Measurements from ENCODE around the gene NAA50. TPM values are rescaled to one million over a fixed set of nuclear protein-coding genes. Genes with fewer than 3 reads are reported as not detected.
A peak's percentile ranks its signal among the peaks of the same experiment; 100 is the strongest.

The NAA50 gene
- total RNA-seq, 1 donor from 2014 or later, result 112 TPM

DNA sequence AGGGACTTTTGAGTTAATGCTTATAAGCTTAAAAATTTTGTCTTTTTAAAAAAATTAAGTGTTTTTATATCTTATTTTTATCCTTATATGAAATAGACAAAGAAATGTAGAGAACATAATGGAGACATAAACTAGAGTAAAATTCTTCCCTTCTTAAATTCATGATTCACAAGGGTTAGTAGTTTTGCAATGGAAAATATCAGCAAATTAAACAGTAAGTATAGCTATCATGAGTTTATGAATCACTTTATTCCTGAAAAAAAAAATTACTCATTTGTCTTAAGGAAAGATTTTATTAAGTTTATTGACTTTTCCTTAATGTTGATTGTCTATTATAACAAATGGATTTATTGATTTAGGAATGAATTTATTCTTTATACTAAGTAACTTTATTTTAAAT lies 5.1 kb upstream of the NAA50 start:
- no peak for ATAC-seq (ENCODE audit: low read depth)
- Mint-ChIP-seq H3K27me3 (no peaks in the 10 kb centered on the region), H3K4me1 (peaks cover 58% of the 10 kb centered on the region), H3K4me3 (no peak overlapping the region), H3K36me3 (ENCODE audit: low read depth) (peaks cover 6% of the 10 kb centered on the region), H3K9me3 (no peaks in the 10 kb centered on the region), H3K27ac (no peak overlapping the region)
- TF ChIP-seq, protein P1, sequence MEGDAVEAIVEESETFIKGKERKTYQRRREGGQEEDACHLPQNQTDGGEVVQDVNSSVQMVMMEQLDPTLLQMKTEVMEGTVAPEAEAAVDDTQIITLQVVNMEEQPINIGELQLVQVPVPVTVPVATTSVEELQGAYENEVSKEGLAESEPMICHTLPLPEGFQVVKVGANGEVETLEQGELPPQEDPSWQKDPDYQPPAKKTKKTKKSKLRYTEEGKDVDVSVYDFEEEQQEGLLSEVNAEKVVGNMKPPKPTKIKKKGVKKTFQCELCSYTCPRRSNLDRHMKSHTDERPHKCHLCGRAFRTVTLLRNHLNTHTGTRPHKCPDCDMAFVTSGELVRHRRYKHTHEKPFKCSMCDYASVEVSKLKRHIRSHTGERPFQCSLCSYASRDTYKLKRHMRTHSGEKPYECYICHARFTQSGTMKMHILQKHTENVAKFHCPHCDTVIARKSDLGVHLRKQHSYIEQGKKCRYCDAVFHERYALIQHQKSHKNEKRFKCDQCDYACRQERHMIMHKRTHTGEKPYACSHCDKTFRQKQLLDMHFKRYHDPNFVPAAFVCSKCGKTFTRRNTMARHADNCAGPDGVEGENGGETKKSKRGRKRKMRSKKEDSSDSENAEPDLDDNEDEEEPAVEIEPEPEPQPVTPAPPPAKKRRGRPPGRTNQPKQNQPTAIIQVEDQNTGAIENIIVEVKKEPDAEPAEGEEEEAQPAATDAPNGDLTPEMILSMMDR (IDR thresholded peaks at IDR 0.05), result no peak
- no peak for DNase-seq
- intact Hi-C loops (cut with micrococcal nuclease), result no loop called here
- POLR2A ChIA-PET, result no interaction called here
- CTCF ChIA-PET, result interaction anchor here (0.6 to 1.3 kb wide), 2 partner anchors 87 to 162 kb away, joined by 3 to 4 read pairs; no protein-coding TSS in a partner anchor

DNA sequence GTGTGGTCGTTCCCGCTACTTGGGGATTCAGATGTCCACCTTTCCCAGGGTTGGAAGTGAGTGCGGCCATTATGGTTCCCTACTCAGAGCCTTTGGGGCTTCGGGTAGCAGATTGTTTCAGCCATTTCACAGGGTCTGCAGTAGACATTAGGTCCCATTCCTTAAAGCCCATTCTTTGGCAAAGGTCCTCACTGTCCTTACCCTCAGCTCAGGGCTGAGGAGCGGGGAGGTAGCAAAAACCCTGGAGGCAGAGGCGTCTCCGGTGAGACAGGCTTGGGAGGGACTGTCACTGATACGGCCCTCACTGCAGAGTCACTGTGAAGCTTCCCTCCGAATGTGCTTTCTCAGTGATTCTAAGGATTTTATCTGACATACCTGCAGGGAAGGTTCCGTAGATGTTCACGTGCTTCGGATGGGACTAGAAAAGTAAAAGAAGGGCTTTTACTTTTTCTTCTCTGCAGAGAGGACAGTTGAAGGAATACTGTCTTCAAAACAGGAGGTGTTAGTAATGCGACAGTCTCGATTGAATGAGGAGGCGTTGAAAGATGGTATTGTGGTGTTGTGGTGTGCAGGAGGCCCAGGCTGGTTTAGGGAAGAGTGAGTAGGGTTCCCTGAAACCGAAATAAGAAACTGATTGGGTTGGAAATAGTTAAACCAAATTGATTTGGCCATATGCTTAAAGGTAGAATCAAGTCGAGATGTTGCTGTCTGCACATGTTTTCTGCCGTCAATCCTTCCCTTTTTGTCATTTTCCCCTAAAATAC lies 1.4 kb upstream of the NAA50 start:
- peak overlapping the region; percentile 100 for H3K27ac Mint-ChIP-seq
- H3K9me3 Mint-ChIP-seq, result no peaks in the 10 kb centered on the region
- H3K4me1 Mint-ChIP-seq, result peaks cover 59% of the 10 kb centered on the region
- ATAC-seq (ENCODE audit: low read depth), result no peak
- intact Hi-C loops (cut with micrococcal nuclease), result loop anchor here (1.0 to 5.0 kb wide), 6 partner anchors 41 to 1275 kb away; partner anchors contain the start of genes ATG3 and SLC35A5
- TF ChIP-seq, protein P1 (IDR thresholded peaks at IDR 0.05), result no peak
- H3K36me3 Mint-ChIP-seq (ENCODE audit: low read depth), result peaks cover 27% of the 10 kb centered on the region
- POLR2A ChIA-PET, result interaction anchor here (0.6 to 3.8 kb wide), 20 partner anchors 7 to 1399 kb away, joined by 3 to 50 read pairs (median 8); partner anchors contain the start of genes CCDC191, QTRT2, SPICE1 and USF3
- H3K27me3 Mint-ChIP-seq, result no peaks in the 10 kb centered on the region
- CTCF ChIA-PET, result interaction anchor here (0.7 to 3.2 kb wide), 5 partner anchors 13 to 165 kb away, joined by 3 to 49 read pairs (median 4); partner anchors contain the start of gene GRAMD1C
- DNase-seq, result no peak
- H3K4me3 Mint-ChIP-seq, result peak overlapping the region; percentile 93

DNA sequence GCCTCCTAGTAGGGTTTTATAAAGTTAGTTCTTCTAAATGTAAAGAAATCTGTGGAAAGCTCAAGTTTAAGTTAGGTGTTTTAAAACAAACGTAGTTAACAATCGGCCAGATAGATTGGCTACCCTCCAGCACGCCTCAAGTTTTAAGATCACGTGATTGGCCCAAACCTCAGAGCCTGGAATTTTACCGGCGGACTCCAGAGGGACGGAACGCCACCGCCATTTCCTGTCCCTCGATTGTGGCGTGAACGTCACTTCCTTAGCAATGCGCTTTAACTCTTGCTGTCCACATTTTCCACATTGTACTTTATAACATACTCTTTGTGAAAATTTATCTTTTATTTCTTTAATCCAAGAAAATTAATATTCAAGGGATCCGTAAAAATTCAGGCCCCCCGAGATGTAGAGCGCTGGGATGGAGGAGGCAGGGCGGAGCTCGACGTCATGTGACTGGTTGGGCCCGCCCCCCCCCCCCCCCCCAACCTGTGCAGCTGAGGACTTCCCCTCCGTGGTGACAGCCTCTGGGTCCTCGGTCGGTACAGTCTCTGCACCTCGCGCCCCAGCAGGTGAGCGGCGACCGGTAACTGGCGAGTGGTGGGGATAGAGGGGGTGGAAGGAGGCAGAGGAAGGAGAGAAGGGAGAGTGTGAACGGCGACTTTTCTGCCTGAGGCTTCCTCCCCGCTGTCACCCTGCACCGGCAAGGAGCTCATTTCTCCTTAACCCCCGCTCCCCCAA lies 666 bp upstream of the NAA50 start, which contains the start of gene ATP6V1A:
Gene ATP6V1A (plus strand): TSS at position 488 of the 735 bp plus-strand sequence. CDS start 31,719 bp downstream, outside the sequence.
- peak; percentile 49 for ATAC-seq (ENCODE audit: low read depth)
- Mint-ChIP-seq H3K36me3 (ENCODE audit: low read depth) (peaks cover 28% of the 10 kb centered on the region), H3K4me3 (peak within 1 kb of the TSS; percentile 93), H3K27ac (peak within 1 kb of the TSS; percentile 100), H3K4me1 (peaks cover 64% of the 10 kb centered on the region), H3K9me3 (no peaks in the 10 kb centered on the region), H3K27me3 (no peaks in the 10 kb centered on the region)
- ChIA-PET POLR2A (interaction anchor here (0.6 to 3.8 kb wide), 30 partner anchors 8 to 1440 kb away, joined by 3 to 50 read pairs (median 4); partner anchors contain the start of genes CCDC191, GRAMD1C, QTRT2 and SPICE1), CTCF (interaction anchor here (0.7 to 3.2 kb wide), 5 partner anchors 12 to 166 kb away, joined by 3 to 49 read pairs (median 4); partner anchors contain the start of gene GRAMD1C)
- peak; percentile 60 for DNase-seq
- intact Hi-C loops (cut with micrococcal nuclease), result loop anchor here (1.0 to 5.0 kb wide), 17 partner anchors 8 to 1912 kb away; partner anchors contain the start of genes ATG3, CCDC191, QTRT2 and SIDT1
- TF ChIP-seq, protein P1 (IDR thresholded peaks at IDR 0.05), result no peak

DNA sequence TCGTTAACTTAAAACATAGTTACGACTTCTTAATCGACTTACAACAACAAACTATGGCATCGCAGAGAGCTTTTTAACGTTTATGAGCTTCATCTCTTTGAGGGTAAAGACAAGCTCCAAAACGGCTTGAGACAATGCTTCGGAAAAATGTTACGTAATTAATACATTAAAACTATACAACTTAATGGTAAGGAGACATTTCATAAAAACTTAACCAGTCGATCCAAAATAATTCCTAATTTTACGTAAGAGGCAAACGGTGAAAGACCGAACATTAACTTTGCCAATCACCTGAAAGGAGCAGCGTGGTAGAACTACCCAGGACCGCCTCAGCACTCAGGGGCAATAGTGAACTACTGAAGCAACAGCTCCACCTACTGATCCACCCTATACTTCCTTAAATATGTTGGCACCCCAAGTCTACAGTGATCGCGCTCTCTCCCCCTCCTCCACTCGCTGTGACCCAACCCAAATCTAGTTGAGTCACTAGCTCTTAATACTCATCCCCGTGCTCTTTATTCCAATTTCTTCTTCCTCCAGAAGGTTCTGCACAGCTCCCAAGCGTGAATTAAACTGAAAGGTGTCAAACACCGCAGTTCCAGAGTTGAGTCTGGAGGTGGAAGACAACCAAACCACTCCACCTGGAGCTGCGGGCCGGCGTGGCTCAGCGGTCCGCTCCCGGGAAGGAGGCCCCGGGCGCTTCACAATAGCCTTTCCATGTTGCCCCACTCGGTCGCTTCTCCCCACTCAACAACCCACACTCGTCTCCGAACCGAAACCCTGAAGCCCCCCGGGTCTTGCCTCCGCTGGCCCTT lies 901 bp downstream of the NAA50 start:
- peaks cover 39% of the 10 kb centered on the region for H3K36me3 Mint-ChIP-seq (ENCODE audit: low read depth)
- ATAC-seq (ENCODE audit: low read depth) (peak; percentile 63), DNase-seq (peak; percentile 70)
- H3K4me3 Mint-ChIP-seq, result peak overlapping the region; percentile 93
- CTCF ChIA-PET, result interaction anchor here (0.7 to 3.2 kb wide), 21 partner anchors 10 to 252 kb away, joined by 3 to 49 read pairs (median 3); partner anchors contain the start of genes GRAMD1C and SPICE1
- intact Hi-C loops (cut with micrococcal nuclease), result loop anchor here (1.0 to 5.0 kb wide), 9 partner anchors 9 to 1273 kb away; partner anchors contain the start of genes ATG3, GRAMD1C and SLC35A5
- POLR2A ChIA-PET, result interaction anchor here (0.5 to 3.8 kb wide), 26 partner anchors 7 to 604 kb away, joined by 3 to 50 read pairs (median 4); partner anchors contain the start of genes CCDC191, GRAMD1C, QTRT2 and SPICE1
- H3K4me1 Mint-ChIP-seq, result peaks cover 77% of the 10 kb centered on the region
- TF ChIP-seq, protein P1 (IDR thresholded peaks at IDR 0.05), result no peak
- H3K27me3 Mint-ChIP-seq, result no peaks in the 10 kb centered on the region
- H3K9me3 Mint-ChIP-seq, result no peaks in the 10 kb centered on the region
- peak overlapping the region; percentile 100 for H3K27ac Mint-ChIP-seq
